ENCODE measurements around the gene PCYT2. TPM values are rescaled to one million over a fixed set of nuclear protein-coding genes. Genes with fewer than 3 reads are reported as not detected.

PCYT2 gene
- total RNA-seq, 4 donors from 2014 or later: 18.6 to 38.5 (median 34.6) TPM

GRCh38 chr17:81884968-81885367, 26.2 kb downstream of the PCYT2 start:
- 80 to 95% methylated on average over 1 to 3 of the region's 5 CpGs for WGBS, 2 donors

GRCh38 chr17:81884520-81884919, 26.7 kb downstream of the PCYT2 start:
- peaks cover 32 to 96% (median 35%) of the 10 kb centered on the region in 3 donors for H3K36me3 ChIP-seq
- peak overlapping the region in 2 of 4 donors; percentile 77 to 86 for H3K27ac ChIP-seq
- intact Hi-C loops (cut with DNase I): no loop called here
- no peaks in the 10 kb centered on the region for H3K27me3 ChIP-seq
- no peaks in the 10 kb centered on the region for H3K9me3 ChIP-seq
- no peak overlapping the region for H3K4me3 ChIP-seq
- WGBS, 2 donors: 65 to 67% methylated on average over 7 to 9 of the region's 11 CpGs
- H3K4me1 ChIP-seq: peaks cover 6 to 36% (median 16%) of the 10 kb centered on the region in 3 donors
- TF ChIP-seq, protein P1, sequence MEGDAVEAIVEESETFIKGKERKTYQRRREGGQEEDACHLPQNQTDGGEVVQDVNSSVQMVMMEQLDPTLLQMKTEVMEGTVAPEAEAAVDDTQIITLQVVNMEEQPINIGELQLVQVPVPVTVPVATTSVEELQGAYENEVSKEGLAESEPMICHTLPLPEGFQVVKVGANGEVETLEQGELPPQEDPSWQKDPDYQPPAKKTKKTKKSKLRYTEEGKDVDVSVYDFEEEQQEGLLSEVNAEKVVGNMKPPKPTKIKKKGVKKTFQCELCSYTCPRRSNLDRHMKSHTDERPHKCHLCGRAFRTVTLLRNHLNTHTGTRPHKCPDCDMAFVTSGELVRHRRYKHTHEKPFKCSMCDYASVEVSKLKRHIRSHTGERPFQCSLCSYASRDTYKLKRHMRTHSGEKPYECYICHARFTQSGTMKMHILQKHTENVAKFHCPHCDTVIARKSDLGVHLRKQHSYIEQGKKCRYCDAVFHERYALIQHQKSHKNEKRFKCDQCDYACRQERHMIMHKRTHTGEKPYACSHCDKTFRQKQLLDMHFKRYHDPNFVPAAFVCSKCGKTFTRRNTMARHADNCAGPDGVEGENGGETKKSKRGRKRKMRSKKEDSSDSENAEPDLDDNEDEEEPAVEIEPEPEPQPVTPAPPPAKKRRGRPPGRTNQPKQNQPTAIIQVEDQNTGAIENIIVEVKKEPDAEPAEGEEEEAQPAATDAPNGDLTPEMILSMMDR (IDR thresholded peaks at IDR 0.05): no peak
- no peak for TF ChIP-seq POLR2A (IDR thresholded peaks at IDR 0.05)
- DNase-seq: no peak

More at GRCh38 chr17:81884968-81885367, 26.2 kb downstream of the PCYT2 start:
- peak overlapping the region in 3 of 4 donors; percentile 77 to 86 (median 78) for H3K27ac ChIP-seq
- H3K4me1 ChIP-seq: peaks cover 10 to 41% (median 20%) of the 10 kb centered on the region in 3 donors
- no peaks in the 10 kb centered on the region for H3K27me3 ChIP-seq
- intact Hi-C loops (cut with DNase I): no loop called here
- H3K36me3 ChIP-seq: peaks cover 36 to 96% (median 38%) of the 10 kb centered on the region in 3 donors
- no peaks in the 10 kb centered on the region for H3K9me3 ChIP-seq
- no peak for TF ChIP-seq POLR2A (IDR thresholded peaks at IDR 0.05)
- TF ChIP-seq, protein P1 (IDR thresholded peaks at IDR 0.05): no peak
- no peak overlapping the region for H3K4me3 ChIP-seq
- DNase-seq: no peak

- intact Hi-C loops (cut with DNase I): no loop called here
- 69 to 79% methylated on average over 5 of the region's 5 CpGs for WGBS, 2 donors
- Histone ChIP-seq H3K4me1 (peaks cover 0 to under 1% (median 0%) of the 10 kb centered on the region in 3 donors), H3K4me3 (no peak overlapping the region), H3K27ac (peak overlapping the region; percentile 18 to 69 (median 61)), H3K9me3 (no peaks in the 10 kb centered on the region), H3K27me3 (no peaks in the 10 kb centered on the region), H3K36me3 (peaks cover 0 to 59% (median 0%) of the 10 kb centered on the region in 3 donors)
- no peak for DNase-seq
- no peak for TF ChIP-seq POLR2A (IDR thresholded peaks at IDR 0.05)
- TF ChIP-seq, protein P1 (IDR thresholded peaks at IDR 0.05): no peak
These were observed 32.1 kb downstream of the PCYT2 start for GRCh38 chr17:81879121-81879520.

DNA sequence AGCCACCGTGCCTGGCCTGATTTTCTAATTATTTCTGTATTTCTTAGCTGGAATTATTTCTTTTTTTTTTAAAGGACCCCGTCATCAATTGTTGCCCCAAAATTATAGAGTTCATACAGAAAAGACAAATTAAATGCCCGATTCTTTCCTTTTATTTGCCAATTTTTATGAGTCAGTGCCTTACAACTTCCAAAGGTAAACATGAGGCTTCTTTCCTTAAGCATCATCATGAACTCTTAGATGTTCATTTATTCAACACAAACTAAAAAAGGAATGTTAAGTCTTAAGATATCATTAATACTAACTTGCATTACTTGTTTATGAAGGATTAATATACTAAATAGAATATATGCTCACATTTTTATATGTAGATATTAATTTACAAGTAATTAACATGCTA, 32.9 kb downstream of the PCYT2 start:
- Histone ChIP-seq H3K27ac (peak overlapping the region in 3 of 4 donors; percentile 34 to 69 (median 60)), H3K9me3 (no peaks in the 10 kb centered on the region), H3K4me3 (no peak overlapping the region), H3K36me3 (peaks cover 0 to 51% (median 0%) of the 10 kb centered on the region in 3 donors), H3K4me1 (peaks cover 0 to 9% (median 0%) of the 10 kb centered on the region in 3 donors), H3K27me3 (no peaks in the 10 kb centered on the region)
- DNase-seq: no peak
- 80 to 82% methylated on average over 3 of the region's 3 CpGs for WGBS, 2 donors
- intact Hi-C loops (cut with DNase I): no loop called here
- TF ChIP-seq, protein P1 (IDR thresholded peaks at IDR 0.05): no peak
- TF ChIP-seq POLR2A (IDR thresholded peaks at IDR 0.05): no peak

GRCh38 chr17:81877569-81877968, 33.6 kb downstream of the PCYT2 start:
- H3K36me3 ChIP-seq: peaks cover 0 to 43% (median 0%) of the 10 kb centered on the region in 3 donors
- H3K4me3 ChIP-seq: no peak overlapping the region
- DNase-seq: no peak
- TF ChIP-seq POLR2A (IDR thresholded peaks at IDR 0.05): no peak
- TF ChIP-seq, protein P1 (IDR thresholded peaks at IDR 0.05): no peak
- intact Hi-C loops (cut with DNase I): no loop called here
- WGBS, 2 donors: 89 to 92% methylated on average over 4 to 5 of the region's 5 CpGs
- H3K27ac ChIP-seq: no peak overlapping the region
- peaks cover 0 to 16% (median 4%) of the 10 kb centered on the region in 3 donors for H3K4me1 ChIP-seq
- H3K9me3 ChIP-seq: no peaks in the 10 kb centered on the region
- no peaks in the 10 kb centered on the region for H3K27me3 ChIP-seq
